HG03159 (cell line): ENCODE results near the gene MDFI.
"Not testable (repeated sequence)": the region's sequence is repeated elsewhere in the genome, so short reads cannot be mapped to it uniquely, and the experiment has no call there.

ENCODE experiments used
- ATAC-seq: cut with Tn5 transposase; IDR thresholded peaks from one replicate; pipeline ENCODE4 v1.9.1; 2021; ENCODE audit warnings: mild to moderate bottlenecking, moderate library complexity; ENCODE audit not compliant: unreplicated experiment

The MDFI gene

DNA sequence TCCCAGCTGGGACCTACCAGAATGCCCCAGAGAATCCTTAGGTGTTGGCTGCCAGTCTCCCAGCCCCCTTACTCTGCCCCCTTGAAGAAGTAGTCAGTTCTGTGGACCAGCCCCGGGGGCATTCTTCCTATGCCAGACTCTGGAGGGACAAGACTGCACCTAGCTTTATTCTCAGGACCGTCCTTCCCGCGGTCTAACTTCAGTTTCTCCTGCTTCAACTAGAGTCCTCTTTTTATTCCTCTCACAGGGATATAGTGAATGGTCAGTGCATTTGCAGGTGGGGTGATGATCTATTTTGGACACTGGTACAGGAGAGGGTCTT, 35.9 kb upstream of the MDFI start:
- ATAC-seq, result no peak

DNA sequence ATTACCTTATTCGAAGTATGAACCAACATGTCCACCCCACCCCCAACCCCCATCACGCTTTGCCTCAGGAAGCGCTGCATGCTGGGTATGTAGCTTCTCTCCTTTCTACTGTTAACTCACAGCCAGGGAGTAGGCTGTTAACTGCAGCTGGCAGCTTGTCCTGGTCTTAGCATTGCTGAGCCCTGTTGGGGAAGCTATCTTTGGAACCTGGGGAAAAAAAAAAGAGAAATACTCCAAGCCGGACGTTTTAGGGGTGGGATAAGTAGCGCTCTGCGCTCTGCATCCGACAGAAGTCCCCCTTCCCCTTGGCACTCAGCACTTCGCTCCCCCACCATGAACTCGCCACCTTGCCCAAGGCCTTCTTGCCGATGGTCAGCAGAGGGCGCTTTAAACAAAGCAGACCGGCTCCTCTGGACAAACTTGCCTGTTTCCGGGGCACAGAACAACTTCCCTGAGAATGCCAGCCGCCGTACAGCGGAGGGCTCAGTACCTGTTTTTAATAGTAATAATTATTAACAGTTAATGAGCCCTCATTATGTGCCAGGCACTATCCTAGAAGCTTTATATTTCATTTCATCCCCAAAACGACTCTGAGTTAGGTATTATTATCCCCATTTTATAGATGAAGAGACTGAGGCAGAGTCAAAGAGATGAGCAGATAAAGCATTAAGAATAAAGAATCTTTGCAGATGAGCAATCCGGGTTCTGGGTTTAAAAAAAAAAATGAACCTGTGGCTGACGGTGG, 35.2 kb upstream of the MDFI start:
- ATAC-seq, result no peak

DNA sequence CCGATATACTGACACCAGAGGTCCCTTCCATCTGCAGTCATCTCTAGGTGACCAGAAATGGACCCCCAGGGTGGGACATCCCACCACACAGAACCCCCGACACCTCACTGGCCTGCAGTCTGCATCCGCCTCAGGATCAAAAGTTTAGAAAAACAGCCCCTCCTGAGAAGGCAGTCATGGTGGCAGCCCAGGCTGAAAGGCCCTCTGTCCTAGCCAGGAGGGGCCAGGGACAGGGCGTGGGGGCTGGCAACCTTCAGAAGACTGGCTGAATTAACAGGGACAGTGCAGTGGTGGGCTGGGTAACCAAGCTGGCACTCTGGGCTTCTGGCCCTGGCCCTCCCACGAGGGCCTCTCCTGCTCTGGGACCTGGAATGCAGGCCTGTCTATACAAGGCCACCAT, 34.3 kb upstream of the MDFI start:
- ATAC-seq, result no peak

DNA sequence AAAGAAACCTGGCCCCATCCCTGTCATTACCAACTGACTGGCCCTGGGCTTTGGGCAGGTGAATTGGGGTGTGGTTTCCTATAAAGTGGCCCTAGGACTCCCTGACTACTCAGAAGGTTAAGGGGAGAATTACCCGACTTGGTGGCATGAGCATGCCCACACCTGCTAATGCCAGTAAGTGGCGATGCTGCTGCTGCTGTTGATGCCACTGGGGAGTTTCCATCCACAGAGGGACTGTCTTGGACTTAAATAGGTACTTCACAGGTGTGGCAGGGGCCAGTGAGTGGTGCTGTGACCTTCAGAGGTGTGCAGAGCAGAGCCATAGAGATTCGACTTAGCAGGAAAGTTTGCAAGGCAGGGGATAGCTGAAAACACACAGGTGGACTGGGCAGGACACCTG, 32.6 kb upstream of the MDFI start:
- ATAC-seq, result no peak

DNA sequence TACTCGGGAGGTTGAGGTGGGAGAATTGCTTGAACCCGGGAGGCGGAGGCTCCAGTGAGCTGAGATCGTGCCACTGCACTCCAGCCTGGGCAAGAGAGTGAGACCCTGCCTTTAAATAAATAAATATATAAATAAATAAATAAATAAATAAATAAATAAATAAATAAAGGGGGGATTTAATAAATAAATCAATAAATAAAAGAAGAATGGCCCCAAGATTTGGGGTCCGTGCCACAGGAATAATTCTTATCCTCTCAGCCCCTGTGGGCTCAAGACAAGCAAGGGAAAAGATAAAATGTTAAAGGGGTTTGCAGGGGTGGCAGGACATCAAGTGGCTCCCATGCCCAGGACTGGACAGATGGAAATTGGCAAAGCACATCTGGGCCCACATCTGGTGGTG, 31.2 kb upstream of the MDFI start:
- ATAC-seq, result no peak

DNA sequence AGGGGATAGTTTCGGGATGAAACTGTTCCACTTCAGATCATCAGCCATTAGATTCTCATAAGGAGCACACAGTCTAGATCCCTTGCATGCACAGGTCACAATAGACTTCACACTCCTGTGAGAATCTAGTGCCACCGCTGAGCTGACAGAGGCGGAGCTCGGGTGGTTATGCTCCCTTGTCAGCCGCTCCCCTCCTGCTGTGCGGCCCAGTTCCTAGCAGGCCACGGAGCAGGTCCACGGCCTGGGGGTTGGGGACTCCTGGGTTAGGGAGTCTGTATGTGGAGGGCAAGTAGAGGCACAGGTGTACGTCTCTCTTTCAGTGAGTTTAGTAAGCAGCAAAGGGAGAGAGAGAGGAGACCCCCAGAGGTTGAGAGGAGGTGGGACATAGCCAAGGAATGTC, 30.5 kb upstream of the MDFI start:
- no peak for ATAC-seq

DNA sequence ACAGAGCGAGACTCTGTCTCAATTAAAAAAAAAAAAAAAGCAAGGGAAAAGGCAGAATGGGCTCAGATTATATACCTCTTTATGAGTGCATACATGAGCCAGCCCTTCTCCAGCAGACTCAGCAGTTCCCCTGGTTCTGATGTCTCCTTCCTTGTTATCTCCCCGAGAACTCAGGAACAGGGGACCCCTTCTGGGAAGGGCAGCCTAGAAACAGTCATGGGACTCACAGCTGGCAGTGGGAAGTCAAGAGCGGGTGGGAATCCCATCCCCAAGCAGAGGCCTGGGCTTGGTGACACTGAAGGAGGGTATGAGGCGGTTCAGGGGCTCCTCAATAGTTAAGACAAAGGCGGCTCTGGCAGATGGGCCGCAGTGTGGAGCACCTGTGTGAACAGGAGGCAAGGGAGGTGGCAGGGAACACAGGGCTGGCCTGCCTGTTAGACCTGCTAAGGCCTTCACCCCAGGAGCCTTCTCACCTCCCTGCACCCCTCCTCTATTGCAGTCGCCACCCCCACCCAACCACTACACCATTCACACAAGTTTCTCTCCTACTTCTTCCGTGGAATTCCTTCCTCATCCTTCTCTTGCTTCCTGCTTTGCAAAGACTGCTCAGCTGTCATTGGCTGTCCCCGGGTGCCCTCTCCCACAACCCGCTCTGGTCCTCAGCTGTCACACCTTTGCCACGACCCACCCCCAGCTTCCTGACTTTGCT, 29.7 kb upstream of the MDFI start:
- no peak for ATAC-seq

DNA sequence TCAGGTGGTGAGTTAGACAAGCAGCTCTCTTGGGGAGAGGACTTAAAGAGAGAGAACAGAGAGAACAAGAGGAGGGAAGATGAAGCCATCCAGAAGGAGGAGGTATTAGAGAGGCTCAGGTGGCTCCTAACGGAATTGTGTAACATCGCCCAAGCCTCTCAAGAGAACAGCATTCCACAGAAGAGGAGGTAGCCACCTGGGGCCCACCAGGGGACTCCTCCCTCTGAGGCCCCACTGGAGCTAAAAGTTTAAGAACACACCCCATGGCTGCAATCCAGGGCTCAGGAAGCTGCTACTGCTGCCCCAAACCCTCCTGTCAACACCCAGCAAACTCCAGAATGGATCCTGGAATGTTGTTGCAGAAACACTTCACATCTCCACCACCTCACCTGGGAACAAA, 23.6 kb upstream of the MDFI start:
- no peak for ATAC-seq

DNA sequence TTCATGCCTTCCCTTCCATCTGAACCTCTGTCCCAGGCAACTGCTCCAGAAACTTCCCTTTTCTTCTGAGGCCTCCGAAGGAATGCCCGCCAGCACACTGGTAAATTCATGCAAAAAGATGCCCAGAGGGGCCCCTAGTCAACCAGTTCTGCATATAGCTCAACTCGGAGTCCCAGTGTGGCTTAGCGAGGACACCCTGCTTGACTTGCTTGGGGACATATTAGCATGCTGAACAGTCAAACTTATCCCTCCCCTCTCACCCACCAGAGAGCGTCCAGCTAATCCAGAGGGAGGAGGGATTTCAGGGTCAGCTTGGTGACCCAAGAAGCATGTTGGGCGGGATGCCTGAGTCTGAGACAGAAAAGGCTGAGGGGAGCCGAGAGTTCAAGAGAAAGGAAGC, 23.0 kb upstream of the MDFI start:
- no peak for ATAC-seq

DNA sequence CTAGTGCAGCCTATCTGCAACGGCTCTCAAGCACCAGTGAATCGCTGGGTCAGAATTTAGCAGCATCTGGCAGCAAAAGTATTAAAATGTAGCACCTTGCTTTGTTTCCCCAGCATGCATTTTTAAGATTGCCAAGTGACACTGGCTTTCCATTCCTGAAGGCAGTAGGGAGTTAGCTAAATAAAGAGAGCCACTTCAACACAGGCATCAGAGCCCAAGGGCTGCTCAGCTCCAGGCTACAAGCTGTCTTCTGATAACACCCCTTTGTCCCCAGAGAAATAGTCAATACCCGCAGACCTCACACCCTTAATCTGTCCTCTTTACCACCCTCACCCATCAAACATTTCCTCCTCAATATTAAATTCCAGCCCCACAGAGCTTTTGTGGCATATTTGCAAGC, 19.7 kb upstream of the MDFI start:
- ATAC-seq, result no peak

DNA sequence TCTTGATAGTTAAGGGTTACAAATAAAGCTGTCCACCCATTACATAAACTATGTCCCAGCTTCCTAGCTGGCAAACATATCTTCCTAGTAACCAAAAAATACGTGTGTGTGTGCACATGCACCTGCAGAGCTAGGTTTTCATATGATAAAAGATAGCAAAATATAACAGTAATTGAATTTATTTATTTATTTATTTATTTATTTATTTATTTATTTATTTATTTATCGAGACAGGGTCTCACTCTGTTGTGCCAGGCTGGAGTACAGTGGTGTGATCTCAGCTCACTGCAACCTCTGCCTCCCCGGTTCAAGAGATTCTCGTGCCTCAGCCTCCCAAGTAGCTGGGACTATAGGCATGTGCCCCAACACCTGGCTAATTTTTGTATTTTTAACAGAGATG, 19.1 kb upstream of the MDFI start:
- not testable (repeated sequence) for ATAC-seq

DNA sequence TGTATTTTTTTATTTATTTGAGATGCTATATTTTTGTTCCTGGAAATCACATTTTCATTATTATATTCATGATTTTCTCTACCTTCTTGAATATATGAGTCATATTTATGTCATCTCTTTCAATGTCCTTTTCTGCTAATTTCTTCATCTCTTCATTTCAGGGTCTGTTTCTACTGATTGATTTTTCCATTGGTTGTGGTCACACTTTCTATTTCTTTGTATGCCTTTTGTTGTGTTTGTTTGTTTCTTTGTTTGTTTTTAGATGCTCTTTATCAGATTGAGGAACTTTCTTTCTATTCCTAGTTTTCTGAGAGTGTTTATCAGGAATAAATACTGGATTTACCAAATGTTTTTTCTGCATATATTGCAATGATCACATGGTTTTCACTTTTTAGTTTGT, 16.9 kb upstream of the MDFI start:
- ATAC-seq, result no peak

DNA sequence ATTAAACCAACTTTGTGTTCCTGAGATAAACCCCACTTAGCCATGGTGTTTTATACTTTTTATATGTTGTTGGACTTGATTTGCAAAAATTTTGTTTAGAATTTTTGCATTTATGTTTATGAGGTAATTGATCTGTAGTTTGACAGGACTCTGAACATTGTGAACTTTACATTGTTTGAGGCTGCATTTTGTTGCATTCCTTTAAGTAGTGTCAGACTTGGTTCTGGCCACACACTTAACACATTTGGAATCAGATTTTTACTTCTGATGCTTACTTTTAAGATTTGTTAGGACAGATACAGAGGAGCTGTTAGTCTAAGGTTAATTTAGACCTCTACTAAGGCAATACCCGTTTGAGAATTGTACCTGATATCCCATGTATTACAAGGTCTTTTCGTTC, 16.5 kb upstream of the MDFI start:
- ATAC-seq, result no peak

DNA sequence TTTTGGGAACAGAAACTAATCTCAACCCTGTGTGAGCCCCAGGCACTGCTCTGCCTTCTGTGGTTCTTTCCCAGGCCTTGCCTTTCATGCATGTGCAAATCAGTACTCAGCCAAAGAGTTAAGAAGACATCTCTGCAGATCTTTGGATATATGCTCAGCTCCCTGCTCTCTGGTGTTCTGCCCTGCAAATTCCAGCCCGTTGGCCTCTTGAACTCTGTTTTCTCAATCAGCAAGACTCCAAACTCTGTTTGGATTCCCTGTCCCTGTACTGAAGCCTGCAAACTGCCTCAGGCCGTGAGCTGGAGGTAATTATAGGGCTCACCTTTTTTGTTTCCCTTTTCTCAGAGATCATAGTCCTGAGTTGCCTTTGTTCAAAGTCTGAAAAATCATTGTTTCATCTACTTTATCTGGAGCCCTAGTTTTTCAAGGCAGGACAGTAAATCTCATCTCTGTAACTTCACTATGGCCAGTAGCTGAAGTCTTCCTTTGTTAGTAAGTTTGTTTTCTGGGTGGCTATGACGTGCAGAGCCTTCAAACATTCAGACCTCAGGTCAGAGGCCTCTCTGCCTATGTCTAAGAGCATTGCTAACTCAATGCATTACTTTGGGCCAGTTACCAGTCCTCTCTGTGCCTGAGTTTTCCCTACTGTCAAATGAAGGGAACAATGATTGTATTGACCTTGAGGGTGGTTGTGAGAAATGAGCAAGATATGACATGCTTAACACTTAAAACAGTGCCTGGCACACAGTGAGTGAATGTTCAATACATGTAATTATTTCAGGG, 15.9 kb upstream of the MDFI start:
- no peak for ATAC-seq

DNA sequence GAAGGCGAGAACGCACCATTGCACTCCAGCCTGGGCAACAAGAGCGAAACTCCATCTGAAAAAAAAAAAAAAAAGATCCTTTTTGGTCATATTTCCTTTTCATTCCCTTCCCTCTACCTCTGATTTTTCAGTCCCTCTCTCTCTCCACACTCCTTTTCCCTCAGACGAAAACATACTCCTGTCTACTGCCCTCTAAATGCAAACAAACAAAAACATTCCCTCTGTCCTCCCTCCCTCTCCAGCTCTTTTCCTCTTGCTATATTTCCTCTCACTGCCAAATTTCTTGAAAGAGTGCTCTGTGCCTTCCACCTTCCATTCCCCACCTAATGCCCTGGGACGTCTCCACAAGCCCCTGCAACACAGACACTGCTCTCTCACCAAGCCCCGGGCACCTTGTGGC, 14.9 kb upstream of the MDFI start:
- no peak for ATAC-seq

DNA sequence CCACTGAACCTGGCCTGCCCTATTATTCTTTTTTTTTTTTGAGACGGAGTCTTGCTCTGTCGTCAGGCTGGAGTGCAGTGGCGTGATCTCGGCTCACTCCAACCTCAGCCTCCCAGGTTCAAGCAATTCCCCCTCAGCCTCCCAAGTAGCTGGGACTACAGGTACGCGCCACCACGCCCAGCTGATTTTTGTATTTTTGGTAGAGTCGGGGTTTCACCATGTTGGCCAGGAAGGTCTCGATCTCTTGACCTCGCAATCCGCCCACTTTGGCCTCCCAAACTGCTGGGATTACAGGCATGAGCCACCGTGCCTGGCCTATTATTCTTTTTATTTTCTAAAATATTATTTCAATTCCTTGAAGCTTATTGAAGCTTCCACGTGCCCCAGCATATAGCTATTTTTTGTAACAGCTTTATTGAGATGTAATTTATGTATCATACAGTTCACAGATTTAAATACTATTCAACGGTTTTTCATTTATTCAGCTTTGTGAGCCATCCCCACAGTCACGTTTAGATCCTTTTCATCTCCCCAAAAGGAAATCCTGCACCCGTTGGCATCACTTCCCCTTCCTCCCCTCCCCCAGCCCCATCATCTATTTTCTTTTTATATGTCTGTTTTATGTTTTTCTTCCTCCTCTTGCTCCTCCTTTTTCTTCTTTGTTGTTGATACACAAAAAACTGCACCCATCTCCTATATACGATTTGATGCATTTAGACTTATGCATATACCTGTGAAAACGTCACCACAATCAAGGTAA, 13.5 kb upstream of the MDFI start:
- no peak for ATAC-seq

DNA sequence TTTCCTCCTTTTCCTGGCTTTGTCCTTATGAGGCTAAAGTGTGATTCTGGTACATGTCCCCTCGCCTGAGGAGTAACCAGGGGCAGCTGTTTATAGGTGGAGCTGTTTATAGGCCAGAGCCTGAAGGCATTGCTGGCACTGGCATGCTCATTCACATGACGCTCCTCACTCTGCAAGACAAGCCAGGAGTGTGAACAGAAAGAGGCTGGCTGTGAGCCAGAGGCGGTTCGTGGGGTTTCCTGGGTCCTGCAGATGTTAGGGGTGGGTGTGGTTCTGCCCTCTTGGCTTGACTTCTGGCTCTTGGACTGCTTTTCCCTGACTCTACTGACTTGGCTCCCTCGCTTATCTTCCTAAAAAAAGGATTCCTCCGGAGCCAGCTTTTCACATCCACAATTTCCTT, 12.8 kb upstream of the MDFI start:
- no peak for ATAC-seq

DNA sequence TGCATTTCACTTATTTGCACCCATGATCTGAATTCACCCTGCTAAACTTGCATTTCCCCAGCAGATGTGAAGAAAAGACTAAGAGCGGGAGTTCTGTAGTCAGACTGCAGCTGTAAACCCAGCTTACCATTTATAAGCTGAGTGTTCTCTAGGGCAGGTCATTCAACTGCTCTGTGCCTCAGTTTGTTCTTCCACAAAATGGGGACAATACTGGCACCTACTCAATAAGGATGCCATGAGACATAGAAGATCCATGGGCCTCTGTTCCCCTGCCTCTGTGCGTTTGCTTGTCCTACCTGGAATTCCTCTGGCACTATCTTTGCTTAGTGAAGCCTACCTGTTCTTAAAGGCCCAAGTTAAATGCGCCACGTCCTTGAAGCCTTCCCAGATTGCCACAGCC, 12.2 kb upstream of the MDFI start:
- no peak for ATAC-seq

DNA sequence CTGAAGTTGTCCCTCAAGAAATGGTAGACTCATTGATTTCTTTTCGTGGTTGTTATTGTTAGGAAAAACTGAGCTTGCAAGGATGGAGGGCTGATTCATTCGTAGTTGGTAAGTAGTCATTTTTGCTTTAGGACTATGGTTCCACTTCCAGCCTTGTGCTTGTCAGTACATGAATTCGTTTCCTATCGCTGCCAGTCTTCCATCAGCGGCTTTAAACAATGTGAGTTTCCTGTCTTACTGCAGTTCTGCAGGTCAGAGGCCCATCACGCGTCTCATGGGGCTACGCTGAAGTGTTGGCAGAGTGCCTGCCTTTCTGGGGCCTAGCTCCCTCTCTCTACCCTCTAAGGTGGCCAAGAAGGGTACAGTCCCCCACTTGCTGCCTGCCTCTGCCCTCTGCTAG, 11.4 kb upstream of the MDFI start:
- no peak for ATAC-seq

DNA sequence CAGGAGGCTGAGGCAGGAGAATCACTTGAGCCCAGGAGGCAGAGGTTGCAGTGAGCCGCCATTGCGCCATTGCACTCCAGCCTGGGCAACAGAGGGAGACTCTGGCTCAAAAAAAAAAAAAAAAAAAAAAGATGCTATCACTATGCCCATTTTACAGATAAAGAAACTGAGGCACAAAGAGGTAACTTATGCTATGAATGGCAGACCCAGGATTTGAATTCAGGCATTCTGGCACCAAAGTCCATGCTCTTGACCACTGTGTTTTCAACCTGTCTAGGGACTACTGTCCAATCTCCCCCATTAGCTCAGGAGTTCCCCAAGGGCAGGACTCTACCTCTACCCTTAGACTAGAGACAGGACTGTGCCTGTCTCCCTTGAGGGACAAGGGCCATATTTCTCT, 9.1 kb upstream of the MDFI start:
- no peak for ATAC-seq

DNA sequence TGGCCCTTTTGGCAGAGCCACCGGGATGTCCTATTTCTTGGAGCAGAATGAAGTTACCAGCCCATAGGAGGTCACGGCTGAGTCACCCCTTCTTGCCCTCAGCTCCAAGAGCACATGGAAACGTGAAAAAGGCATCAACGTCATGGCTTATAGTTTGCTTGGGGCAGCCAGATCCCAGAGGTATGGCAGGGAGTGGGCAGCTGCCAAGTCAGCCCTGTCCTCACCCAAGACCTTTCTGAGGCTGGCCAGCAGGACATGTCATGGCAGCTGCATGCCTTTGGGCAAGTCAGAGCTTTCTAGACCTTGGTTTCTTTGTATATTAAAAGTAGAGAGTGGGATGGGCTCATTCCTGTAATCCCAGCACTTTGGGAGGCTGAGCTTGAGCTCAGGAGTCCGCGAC, 8.2 kb upstream of the MDFI start:
- no peak for ATAC-seq

DNA sequence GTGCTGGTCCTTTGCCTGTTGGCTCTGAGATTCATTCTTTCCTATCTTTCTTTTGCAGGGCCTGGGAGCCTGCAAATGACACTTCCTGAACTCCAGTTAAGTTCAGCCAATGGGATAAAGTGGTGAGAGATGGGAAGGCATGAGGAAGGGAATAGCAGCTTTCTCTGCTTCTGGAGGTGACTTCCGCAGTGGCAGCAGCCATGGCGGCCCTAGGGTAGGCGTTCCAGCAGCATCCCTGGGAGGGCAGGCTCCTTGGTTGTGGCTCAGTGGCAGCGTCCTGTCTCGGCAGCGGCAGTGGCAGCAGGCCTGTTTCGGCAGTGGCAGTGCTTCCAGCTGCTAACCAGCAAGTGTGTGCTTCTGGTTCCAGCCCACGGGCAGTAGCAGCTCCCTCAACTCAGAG, 7.3 kb upstream of the MDFI start:
- no peak for ATAC-seq
